NT2/D1 (cell line): ENCODE data around the gene PKHD1.

Source experiments
- SUZ12 ChIP-seq: IDR thresholded peaks from 2 replicates; pipeline ENCODE4 v1.6.1; 2011; ENCODE audit not compliant: insufficient read length, insufficient read depth; ENCODE audit errors: extremely low read depth
- YY1 ChIP-seq: IDR thresholded peaks from 2 replicates; pipeline ENCODE4 v1.6.1; 2011; ENCODE audit not compliant: insufficient read length, insufficient read depth
- ZNF274 ChIP-seq: IDR thresholded peaks from 2 replicates; pipeline ENCODE4 v1.6.1; 2011; ENCODE audit warnings: mild to moderate bottlenecking, low read depth, low read length

DNA sequence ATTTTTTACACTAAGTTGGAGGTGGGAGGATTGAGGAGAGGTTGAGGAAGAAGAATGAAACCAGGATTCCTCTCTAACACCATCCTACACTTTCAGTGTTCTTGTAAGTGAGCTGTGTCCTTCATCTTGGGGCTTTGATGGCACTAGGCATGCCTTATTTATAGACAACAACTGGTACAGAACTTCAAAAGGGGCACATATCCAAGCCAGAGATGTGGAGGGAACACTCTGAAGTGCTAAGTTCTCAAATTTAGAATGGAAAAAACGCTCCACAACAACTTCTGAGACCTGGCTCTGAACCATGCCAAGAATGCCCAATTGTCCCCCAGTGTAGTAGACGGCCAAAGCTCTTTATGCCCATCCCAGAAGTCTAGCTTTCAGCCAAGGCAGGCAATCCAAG is 16.2 kb upstream of the PKHD1 start:
- TF ChIP-seq YY1, result no peak
- no peak for TF ChIP-seq ZNF274
- TF ChIP-seq SUZ12, result no peak
